HG03108 (cell line): ENCODE data around the gene SCLT1.
A peak's percentile ranks its signal among the peaks of the same experiment; 100 is the strongest.

Experiments
- ATAC-seq: cut with Tn5 transposase; IDR thresholded peaks from one replicate; pipeline ENCODE4 v1.9.1; 2021; ENCODE audit warnings: moderate library complexity; ENCODE audit not compliant: unreplicated experiment

SCLT1 gene

DNA sequence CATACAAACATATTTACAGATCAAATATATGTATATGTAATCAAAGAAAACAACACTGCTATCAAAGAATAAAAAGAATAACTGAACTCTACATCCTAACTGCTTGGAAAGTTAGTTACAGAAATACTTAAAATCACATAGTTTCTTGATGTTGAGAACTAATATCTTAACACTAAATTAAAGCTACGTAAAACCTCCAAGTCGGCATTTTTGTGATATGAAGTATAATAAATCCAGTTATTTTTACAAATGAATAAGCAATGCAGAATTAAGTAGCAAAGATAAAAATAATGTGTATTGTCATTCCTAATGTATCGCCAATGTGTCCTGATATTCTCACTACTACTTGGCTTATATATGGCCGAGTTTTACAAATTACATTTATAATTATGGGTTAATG is 215.4 kb downstream of the SCLT1 start:
- ATAC-seq: no peak

DNA sequence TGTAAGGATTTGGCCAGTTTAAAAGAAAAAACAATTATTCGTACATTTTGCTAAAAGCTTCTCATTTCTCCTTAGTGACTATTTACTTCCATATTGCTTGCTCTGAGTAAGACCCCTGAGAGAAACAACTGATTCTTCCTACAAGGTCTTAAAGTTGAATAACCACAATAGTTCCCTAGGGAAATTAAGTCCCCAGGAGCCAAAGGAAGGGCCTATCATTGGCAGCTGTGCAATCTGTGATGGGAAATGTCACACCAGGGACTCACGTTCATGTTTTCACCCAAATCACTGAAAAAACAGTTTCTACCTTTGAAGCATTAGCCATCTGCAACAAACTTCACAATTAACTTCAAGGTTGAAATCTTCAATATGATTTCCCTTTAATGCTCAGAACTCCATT is 217.1 kb downstream of the SCLT1 start:
- no peak for ATAC-seq

GRCh38 chr4:128871948-128872347 is 221.4 kb downstream of the SCLT1 start:
- ATAC-seq: no peak

DNA sequence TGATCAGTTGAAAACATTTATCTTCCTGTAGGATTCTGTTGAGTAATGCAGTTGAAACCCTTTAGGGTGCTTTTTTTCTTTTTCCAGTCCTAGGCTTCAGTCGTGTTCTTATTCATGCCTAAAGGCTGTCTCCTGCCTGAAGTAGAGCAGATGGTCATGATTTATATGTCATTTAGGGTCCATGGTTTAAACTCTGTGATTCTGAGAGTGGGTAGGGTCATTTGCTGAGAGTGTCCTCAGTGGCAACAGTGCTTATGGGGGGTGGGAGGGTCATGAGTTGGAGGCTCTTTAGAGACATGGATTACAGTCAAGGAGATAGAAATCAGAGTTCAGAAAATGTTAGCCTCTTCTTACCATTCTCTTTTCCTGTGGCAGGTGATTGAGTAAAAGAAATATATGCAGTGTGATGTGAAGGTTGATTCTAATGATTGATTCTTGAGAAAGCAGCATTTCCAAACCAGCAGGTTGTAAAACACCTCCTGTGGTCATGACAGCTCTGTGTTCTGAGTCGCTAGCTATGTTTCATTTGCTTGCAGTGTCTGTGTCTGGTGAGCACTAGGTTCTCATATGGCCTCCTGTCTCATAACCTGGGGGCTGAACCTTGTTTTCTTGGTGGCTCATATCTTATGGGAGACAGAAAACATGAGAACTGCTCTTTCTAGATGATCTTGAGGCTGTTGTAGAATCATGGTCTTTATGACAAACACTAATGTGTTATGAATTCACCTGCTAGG is 223.4 kb downstream of the SCLT1 start:
- no peak for ATAC-seq

DNA sequence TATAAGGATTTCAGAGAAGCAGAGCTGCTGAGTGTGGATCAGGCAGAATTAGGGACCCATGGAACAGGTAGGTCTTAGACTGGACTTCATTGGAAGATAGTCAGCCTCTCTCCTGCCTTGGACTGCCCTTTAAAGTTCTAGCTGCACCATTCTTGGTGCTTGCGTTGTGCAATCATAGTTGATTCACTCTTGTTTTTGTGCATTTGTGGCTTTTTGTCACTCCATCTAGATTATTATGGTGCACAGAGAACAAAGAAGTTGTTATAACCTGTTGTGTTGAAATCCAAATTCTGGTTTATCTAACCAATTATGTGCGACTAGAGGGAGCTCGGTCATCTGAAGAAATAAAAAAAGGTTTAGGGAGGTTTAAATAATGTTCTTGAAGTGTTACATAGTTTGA is 224.6 kb downstream of the SCLT1 start:
- ATAC-seq: no peak

- ATAC-seq: no peak
These were observed 226.6 kb downstream of the SCLT1 start for GRCh38 chr4:128866691-128867090.

GRCh38 chr4:128866269-128866668 is 227.1 kb downstream of the SCLT1 start:
- ATAC-seq: no peak

- ATAC-seq: no peak
These were observed 228.2 kb downstream of the SCLT1 start for GRCh38 chr4:128865132-128865531.

- no peak for ATAC-seq
These were observed 229.8 kb downstream of the SCLT1 start for GRCh38 chr4:128863312-128864075.

DNA sequence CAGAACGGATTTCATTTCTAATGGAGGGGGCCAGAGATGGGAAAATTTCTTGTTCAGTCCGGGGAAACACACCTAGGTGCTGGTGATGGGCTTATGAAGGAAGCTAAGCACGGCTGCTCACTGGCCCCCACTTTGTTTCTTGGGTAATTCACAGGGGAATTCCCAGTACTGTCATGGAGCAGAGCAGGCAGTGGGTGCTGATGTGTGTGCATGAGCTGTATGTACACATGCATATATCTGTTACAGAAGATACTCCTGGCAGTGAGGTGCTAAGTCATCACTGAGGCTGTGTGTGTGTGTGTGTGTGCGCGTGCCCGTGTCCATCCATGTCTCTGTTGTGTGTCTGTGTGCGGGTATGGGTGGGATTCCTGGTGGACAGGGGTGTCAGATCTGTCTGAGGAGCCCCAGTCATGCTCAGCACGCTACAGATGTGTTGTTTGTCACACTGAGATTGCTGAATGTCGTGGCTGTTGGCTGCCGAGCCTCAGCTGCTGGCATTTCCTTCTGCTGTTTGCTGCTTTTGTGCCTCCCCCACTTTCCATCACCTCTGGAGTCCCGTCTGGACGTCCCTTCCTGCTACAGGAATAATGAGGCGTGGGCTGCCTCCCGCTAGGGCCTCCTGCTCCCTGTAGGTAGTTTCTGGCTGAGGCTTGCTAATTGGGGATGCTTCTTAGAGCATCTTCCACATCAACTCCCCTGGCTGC is 230.6 kb downstream of the SCLT1 start:
- ATAC-seq: peak; percentile 53

DNA sequence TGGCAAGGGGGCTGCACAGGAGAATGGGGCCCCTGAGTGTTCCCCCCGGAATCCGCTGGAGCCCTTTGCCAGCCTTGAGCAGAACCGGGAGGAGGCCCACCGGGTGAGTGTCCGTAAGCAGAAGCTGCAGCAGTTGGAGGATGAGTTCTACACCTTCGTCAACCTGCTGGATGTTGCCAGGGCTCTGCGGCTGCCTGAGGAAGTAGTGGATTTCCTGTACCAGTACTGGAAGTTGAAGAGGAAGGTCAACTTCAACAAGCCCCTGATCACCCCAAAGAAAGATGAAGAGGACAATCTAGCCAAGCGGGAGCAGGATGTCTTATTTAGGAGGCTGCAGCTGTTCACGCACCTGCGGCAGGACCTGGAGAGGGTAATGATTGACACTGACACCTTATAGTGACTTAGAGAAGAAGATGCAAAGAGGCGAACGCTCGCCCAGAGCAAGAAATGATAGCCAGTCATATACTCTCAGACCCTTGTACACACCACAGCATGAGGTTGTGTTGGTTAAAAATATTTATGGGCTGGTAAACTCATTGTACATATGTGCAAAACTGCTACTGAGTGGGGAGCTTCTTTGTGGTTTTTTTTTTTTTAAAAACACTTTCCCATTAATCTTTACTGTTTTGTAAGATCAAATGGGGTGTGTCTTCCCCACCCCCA is 231.4 kb downstream of the SCLT1 start:
- peak; percentile 12 for ATAC-seq

GRCh38 chr4:128859887-128860677 is 233.3 kb downstream of the SCLT1 start:
- ATAC-seq: no peak

DNA sequence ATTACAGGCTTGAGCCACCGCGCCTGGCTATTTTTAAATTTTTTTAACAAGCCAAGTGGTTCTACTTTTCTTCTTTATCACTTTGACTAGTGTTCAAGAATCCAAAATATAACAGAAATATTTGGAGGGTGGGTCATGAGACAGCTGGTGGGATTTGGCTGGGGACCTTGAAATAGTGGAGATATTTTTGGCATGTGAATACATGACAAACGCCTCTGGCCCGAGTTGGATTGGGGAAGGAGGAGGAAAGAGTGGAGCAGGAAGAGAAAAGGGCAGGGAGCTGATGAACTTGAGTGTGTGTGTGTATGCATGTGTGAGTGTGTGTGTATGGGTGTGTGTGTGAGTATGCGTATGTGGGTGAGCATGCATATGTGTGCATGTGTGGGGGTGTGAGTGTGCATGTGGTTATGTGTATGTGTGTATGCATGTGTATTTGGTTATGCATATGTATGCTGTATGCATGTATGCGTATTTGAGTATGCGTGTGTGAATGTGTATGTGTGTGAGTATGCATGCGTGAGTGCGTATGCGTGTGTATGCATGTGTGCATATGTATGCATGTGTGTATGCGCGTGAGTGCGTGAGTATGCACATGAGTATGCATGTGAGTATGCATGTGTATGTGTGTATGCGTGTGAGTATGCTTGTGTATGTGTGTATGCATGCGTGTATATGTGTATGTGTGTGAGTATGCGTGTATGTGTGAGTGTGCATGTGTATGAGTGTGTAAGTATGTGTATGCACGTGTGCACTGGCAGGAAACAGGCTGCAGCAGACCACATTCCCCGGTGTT is 234.3 kb downstream of the SCLT1 start:
- no peak for ATAC-seq

DNA sequence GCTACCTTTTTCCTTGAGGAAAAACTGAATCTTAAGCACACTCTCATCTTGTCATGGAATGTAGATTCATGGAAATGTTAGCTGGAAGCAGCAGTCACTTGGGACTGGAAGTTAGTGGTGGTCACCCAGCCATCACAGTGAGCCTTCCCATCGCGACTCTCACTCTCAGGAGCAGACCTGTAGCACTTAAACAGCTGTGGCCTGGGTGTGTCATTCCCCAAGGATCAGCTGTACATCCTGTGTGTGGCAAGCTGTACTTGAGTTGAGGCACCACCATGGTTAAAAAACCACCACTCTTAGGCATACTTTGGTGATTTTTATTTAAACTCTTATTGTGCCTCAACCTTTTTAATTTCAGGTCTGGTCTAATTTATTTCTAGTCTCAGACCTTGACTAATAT is 237.1 kb downstream of the SCLT1 start:
- no peak for ATAC-seq

- ATAC-seq: no peak
These were observed 237.7 kb downstream of the SCLT1 start for GRCh38 chr4:128855621-128856020.

- peak; percentile 79 for ATAC-seq
These were observed 238.9 kb downstream of the SCLT1 start for GRCh38 chr4:128854433-128854832.

GRCh38 chr4:128853741-128854140 is 239.6 kb downstream of the SCLT1 start:
- no peak for ATAC-seq

DNA sequence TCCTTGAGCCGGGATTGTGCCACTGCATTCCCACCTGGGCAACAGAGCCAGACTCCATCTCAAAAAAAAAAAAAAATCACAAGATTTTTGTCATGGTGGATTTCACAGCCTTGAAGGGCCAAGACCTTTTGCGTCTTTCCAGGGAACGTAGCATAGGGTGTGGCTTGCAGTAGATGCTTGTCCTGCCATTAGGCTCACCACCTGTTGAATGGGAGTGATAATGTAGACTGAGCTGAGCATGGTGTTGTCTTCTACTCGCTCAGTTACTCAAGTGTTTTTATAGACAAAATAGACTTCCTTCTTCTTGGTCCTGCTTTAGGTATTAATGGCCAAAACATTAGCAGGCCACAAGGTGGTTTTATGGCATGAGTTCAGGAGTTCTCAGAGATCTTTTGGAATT is 243.1 kb downstream of the SCLT1 start:
- no peak for ATAC-seq

DNA sequence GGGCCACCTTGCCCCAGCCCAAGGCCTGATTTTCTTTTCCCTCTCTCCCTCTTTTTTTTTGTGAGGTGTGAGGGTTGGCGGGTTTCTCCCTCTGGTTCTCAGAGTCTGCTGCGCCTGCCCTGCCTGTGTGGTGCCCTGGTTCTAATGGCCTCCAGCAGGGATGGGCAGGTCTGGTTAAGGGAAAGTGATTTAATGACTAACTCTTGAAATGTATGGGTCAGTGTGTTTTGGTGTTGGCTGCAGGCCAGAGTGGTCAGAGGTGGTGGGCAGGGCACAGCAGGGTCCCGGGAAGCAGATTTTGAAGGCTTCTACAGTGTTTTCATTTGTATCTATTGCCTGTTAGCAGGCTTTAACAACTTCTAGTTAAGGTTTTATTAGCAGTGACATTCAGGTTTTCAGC is 244.9 kb downstream of the SCLT1 start:
- no peak for ATAC-seq
